Immature natural killer cell (primary cell): ENCODE results near the gene OGFOD1. TPM values are rescaled to one million over a fixed set of nuclear protein-coding genes. Genes with fewer than 3 reads are reported as not detected.

Experiments used
- DNase-seq, 3 donors: peaks; one replicate each; pipeline ENCODE4 v3.0.0; 2022; ENCODE audit warnings: mixed read lengths in 1 of 3
- H3K27ac Mint-ChIP-seq, 6 donors: one replicate each; pipeline ENCODE4 v1.8.0; 2020; ENCODE audit warnings: mixed read lengths in 6 of 6, mild to moderate bottlenecking in 5 of 6, inconsistent platforms in 4 of 6, moderate library complexity in 3 of 6
- H3K27me3 Mint-ChIP-seq, 3 donors: one replicate each; pipeline ENCODE4 v1.8.0; 2020 to 2021; ENCODE audit warnings: low read depth in 3 of 3, mild to moderate bottlenecking in 3 of 3, mixed read lengths in 3 of 3, moderate library complexity in 3 of 3, inconsistent platforms in 1 of 3
- H3K36me3 Mint-ChIP-seq, 3 donors: one replicate each; pipeline ENCODE4 v1.8.0; 2020; ENCODE audit warnings: mixed read lengths in 3 of 3, inconsistent platforms in 2 of 3, mild to moderate bottlenecking in 2 of 3
- H3K4me1 Mint-ChIP-seq, 2 donors: one replicate each; pipeline ENCODE4 v1.8.0; 2020; ENCODE audit warnings: inconsistent platforms in 2 of 2, mild to moderate bottlenecking in 2 of 2, mixed read lengths in 2 of 2, moderate library complexity in 1 of 2
- H3K4me3 Mint-ChIP-seq, 5 donors: one replicate each; pipeline ENCODE4 v1.8.0; 2020; ENCODE audit warnings: mild to moderate bottlenecking in 5 of 5, mixed read lengths in 5 of 5, inconsistent platforms in 3 of 5, moderate library complexity in 3 of 5
- H3K9me3 Mint-ChIP-seq, 6 donors: one replicate each; pipeline ENCODE4 v1.8.0; 2020; ENCODE audit warnings: mild to moderate bottlenecking in 6 of 6, mixed read lengths in 6 of 6, inconsistent platforms in 4 of 6, moderate library complexity in 3 of 6
- polyA plus RNA-seq, 3 donors: library from polyadenylated mRNA; unstranded; fragments of 300-500 nt; fragmentation: Illumina TruSeq; gene quantifications; one replicate each; pipeline ENCODE4 v1.2.3, GENCODE V29; 2021

The OGFOD1 gene
- 10 to 100 TPM; 61.1 to 96.7 (median 80.5) TPM for polyA plus RNA-seq

DNA sequence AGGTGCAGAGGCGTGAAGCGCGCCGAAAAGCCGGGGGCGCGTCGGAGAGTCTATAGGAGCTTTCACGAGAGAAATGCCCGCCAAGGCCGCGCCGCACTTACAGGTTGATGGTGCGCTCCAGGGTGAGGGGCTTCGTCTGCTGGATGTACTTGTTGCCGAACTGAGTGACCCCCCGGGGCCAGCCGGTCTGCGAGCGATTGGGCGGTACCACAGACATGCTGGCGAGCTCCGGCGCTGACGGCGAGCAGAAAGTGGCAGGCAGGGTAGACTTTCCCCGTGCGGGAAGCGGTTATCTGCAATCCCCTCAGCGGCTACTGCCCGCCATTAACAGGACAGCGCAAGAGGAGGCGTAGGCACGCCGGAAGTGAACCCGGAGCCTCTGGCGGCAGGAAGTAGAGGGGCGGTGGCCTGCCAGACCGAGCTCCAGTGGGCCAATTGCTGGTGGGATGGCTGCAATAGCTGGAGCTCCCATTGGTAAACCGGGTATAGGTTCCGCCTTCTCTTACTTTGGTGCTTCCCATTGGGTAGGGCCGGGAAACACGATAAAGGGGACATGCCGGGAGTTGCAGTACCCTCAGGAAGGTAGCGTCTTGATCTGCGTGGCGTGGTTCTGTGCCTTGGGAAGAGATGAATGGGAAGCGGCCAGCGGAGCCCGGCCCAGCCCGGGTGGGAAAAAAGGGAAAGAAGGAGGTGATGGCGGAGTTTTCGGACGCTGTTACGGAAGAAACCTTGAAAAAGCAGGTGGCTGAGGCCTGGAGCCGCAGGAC, at the start of gene OGFOD1, which contains the start of gene NUDT21:
Gene OGFOD1, plus strand, starts transcription at position 569 of the 767 bp plus-strand sequence. Its CDS starts 59 bp downstream, at position 628.
Gene NUDT21, minus strand, starts transcription at position 347 of the 767 bp plus-strand sequence. Its CDS starts 130 bp downstream, at position 217.
- peaks cover 0 to 2% (median 0%) of the 10 kb centered on the region in 3 donors for H3K27me3 Mint-ChIP-seq
- peak; percentile 92 for DNase-seq
- peak within 1 kb of the TSS; percentile 97 to 99 (median 98) for H3K4me3 Mint-ChIP-seq
- H3K9me3 Mint-ChIP-seq = no peaks in the 10 kb centered on the region
- H3K4me1 Mint-ChIP-seq = peaks cover 38 to 62% of the 10 kb centered on the region in 2 donors
- peak within 1 kb of the TSS; percentile 86 to 97 (median 95) for H3K27ac Mint-ChIP-seq
- H3K36me3 Mint-ChIP-seq = peaks cover 14 to 25% (median 17%) of the 10 kb centered on the region in 3 donors

DNA sequence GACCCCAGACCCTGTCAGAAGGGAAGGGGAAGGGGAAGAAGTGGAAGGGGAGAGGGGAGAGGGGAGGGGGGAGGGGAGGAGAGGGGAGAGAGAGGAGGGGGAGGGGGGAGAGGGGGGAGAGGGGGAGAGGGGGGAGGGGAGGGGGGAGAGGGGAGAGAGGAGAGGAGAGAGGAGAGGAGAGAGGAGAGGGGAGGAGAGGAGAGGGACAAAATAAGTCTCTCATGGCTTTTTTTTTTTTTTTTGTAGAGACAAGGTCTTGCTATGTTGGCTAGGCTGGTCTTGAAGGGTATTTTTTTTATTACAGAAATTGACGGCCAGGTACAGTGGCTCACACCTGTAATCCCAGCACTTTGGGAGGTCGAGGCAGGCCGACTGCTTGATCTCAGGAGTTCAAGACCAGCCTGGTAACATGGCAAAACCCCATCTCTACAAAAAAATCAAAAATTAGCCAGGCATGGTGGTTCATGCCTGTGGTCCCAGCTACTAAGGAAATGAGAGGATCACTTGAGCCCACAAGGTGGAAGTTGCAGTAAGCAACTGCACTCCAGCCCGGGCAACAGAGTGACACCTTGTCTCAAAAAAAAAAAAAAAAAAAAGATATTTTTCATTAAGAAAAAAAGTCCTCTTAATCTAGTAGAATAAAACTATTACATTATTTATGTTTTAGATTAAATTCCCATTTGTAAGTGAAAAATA, 45.2 kb upstream of the OGFOD1 start:
- Mint-ChIP-seq H3K4me3 (no peak overlapping the region), H3K27ac (no peak overlapping the region), H3K4me1 (peaks cover 0 to 2% of the 10 kb centered on the region in 2 donors), H3K36me3 (peaks cover 16 to 41% (median 29%) of the 10 kb centered on the region in 3 donors), H3K9me3 (no peaks in the 10 kb centered on the region), H3K27me3 (peaks cover 0 to 2% (median 0%) of the 10 kb centered on the region in 3 donors)
- no peak for DNase-seq

DNA sequence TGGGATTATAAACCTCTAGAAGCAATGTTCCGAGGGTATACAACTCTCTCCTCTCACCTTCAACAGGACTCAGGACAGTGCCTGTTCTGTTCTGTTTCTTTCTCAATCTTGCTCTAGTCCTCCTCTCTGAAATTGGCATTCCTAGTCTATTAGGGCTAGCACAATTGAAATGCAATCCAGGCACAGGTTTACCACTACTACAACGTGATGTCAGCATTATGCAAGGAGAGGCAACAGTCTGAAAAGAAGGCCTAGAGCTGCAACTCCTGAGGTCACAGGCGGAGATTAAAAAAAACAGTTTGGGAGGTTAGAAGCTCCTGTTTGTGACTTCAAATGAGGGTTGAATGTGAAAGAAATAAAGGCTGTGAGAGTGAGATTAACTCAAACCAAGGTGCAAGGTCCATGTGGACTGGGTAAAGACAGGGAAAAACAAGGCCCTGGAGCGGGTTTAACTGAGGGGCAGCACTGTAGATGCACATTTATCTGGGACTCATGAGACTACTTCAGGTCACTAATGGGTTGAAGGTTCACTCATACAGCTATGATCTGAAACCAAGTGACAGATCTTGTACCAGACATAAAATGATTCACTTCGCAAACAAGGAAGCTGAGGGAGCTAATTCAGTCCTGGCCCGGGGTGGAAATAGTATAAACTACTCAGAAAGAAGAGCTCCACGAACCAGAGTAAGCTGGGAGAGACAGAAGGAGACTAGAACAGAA, 42.8 kb upstream of the OGFOD1 start:
- no peak overlapping the region for H3K4me3 Mint-ChIP-seq
- peaks cover 0 to 2% of the 10 kb centered on the region in 2 donors for H3K4me1 Mint-ChIP-seq
- peaks cover 0 to 2% (median 0%) of the 10 kb centered on the region in 3 donors for H3K27me3 Mint-ChIP-seq
- peaks cover 15 to 27% (median 25%) of the 10 kb centered on the region in 3 donors for H3K36me3 Mint-ChIP-seq
- no peak for DNase-seq
- no peaks in the 10 kb centered on the region for H3K9me3 Mint-ChIP-seq
- no peak overlapping the region for H3K27ac Mint-ChIP-seq

DNA sequence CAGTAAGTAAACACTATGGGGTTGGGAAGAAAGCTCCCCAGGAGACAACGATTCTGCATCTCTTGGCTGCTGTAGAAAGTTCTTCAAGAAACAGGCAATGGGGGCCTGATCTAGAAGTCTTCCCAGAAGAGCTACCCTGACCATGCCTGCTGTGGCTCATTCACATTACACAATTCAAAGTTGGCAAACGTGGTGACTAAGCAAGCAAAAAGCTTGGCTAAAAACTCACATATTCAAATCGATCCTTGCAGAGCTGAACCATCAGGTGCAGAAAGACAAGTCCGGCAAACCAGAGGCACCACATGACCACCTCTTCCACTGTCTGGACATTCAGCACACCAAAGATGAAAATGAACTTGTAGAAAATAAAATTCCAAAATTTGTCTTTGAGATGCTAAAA, 42.2 kb upstream of the OGFOD1 start:
- Mint-ChIP-seq H3K4me1 (peaks cover 0 to 2% of the 10 kb centered on the region in 2 donors), H3K27ac (no peak overlapping the region), H3K4me3 (no peak overlapping the region), H3K36me3 (peaks cover 15 to 28% (median 26%) of the 10 kb centered on the region in 3 donors), H3K27me3 (peaks cover 0 to 2% (median 0%) of the 10 kb centered on the region in 3 donors), H3K9me3 (no peaks in the 10 kb centered on the region)
- DNase-seq = no peak

DNA sequence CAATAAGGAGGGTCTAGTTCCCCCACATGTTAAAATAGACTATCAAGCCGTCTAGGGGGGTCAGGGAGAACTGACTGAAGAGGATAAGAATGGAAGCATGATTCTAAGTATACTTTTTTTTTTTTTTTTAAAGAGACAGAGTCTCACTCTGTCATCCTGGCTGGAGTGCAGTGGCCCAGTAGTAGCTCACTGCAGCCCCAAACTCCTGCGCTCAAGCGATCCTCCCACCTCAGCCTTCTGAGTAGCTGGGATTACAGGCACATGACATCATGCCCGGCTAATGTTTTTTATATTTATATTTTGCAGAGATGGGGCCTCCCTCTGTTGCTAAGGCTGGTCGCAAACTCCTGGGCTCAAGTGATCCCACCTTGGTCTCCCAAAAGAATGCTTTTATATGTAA, 40.2 kb upstream of the OGFOD1 start:
- Mint-ChIP-seq H3K4me1 (peaks cover 3 to 14% of the 10 kb centered on the region in 2 donors), H3K27ac (no peak overlapping the region), H3K4me3 (no peak overlapping the region), H3K27me3 (peaks cover 0 to 2% (median 0%) of the 10 kb centered on the region in 3 donors), H3K9me3 (no peaks in the 10 kb centered on the region), H3K36me3 (peaks cover 15 to 22% (median 16%) of the 10 kb centered on the region in 3 donors)
- DNase-seq = no peak

DNA sequence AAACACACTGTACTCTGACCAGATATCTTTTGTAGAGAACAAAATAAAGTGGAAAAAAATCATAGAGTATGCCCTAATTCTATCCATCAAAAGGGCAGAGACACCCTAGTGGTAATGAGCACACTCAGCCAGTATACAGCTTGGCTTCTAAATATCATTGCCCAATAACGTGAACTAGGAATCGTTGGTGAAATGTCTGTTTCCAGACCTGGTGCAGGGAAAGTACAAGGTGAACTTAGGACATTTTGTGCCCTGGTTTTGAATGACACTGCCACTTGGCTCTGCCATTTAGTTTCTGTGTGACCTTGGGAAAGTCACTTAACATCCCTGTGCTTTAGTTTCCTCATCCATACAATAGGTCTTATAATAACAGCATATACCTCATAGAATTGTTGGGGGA, 39.7 kb upstream of the OGFOD1 start:
- peaks cover 15 to 22% (median 16%) of the 10 kb centered on the region in 3 donors for H3K36me3 Mint-ChIP-seq
- H3K9me3 Mint-ChIP-seq = no peaks in the 10 kb centered on the region
- no peak overlapping the region for H3K4me3 Mint-ChIP-seq
- H3K27ac Mint-ChIP-seq = no peak overlapping the region
- peaks cover 0 to 2% (median 0%) of the 10 kb centered on the region in 3 donors for H3K27me3 Mint-ChIP-seq
- DNase-seq = no peak
- H3K4me1 Mint-ChIP-seq = peaks cover 4 to 16% of the 10 kb centered on the region in 2 donors

DNA sequence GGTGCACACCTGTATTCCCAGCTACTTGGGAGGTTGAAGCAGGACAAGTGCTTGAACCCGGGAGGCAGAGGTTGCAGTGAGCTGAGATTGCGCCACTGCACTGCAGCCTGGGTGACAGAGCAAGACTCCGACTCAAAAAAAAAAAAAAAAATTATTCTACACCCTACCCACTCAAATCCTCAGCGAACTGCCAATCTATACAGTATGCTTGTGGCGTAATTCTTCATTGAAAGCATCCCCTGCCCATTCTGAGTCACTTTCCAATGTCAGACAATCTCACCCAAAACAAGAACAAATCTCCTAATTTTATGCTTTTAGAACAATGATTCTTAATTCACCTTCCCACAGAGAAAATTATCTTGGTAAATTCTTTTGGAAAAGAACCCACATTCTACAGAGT, 38.0 kb upstream of the OGFOD1 start:
- Mint-ChIP-seq H3K27me3 (peaks cover 0 to 2% (median 0%) of the 10 kb centered on the region in 3 donors), H3K27ac (no peak overlapping the region), H3K4me1 (peaks cover 4 to 16% of the 10 kb centered on the region in 2 donors), H3K9me3 (no peaks in the 10 kb centered on the region), H3K36me3 (peaks cover 12 to 19% (median 14%) of the 10 kb centered on the region in 3 donors), H3K4me3 (no peak overlapping the region)
- no peak for DNase-seq

DNA sequence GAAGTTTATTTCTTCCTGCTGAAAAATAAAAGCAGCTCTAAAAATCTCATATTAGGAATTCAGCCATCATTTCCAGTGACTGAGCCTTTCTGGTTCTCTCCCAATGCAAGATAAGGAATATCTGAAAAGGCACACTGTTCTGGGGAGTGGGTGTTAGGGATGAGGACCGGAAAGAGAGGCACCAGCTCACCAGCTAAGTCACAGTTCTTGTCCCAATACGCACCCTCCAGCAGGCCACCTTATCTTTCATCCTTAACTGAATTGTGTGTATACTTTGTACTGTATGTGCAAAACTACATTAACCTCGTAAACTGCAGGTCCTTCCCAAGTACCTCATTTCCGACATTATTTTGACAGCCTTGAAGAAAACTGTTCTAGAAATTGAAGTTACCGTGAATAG, 37.0 kb upstream of the OGFOD1 start:
- H3K36me3 Mint-ChIP-seq = peaks cover 3 to 13% (median 5%) of the 10 kb centered on the region in 3 donors
- no peak overlapping the region for H3K27ac Mint-ChIP-seq
- H3K4me3 Mint-ChIP-seq = no peak overlapping the region
- H3K4me1 Mint-ChIP-seq = peaks cover 4 to 16% of the 10 kb centered on the region in 2 donors
- peaks cover 0 to 2% (median 0%) of the 10 kb centered on the region in 3 donors for H3K27me3 Mint-ChIP-seq
- no peak for DNase-seq
- no peaks in the 10 kb centered on the region for H3K9me3 Mint-ChIP-seq

DNA sequence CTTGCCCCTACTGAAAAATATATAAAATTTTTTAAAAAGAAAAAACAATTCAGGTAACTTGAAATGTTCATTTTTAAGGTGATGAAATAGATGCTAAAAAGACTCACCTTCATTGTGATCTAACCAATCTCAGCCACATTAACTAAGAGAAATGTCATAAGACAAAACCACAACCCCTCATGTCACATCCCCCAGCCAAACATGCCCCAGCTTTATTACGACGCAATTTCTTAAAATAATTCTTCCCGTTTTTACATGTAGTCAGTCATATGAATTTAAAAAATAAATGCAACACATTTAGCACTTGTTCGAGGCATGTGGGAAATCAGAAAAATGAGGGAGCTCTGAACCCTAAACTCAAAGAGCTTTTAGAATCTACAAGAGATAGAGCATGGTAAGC, 35.5 kb upstream of the OGFOD1 start:
- no peak for DNase-seq
- peaks cover 2 to 11% (median 4%) of the 10 kb centered on the region in 3 donors for H3K36me3 Mint-ChIP-seq
- peaks cover 8 to 24% of the 10 kb centered on the region in 2 donors for H3K4me1 Mint-ChIP-seq
- peaks cover 0 to 1% (median 0%) of the 10 kb centered on the region in 3 donors for H3K27me3 Mint-ChIP-seq
- no peak overlapping the region for H3K4me3 Mint-ChIP-seq
- H3K9me3 Mint-ChIP-seq = no peaks in the 10 kb centered on the region
- peak overlapping the region in 1 of 6 donors; percentile 3 for H3K27ac Mint-ChIP-seq

DNA sequence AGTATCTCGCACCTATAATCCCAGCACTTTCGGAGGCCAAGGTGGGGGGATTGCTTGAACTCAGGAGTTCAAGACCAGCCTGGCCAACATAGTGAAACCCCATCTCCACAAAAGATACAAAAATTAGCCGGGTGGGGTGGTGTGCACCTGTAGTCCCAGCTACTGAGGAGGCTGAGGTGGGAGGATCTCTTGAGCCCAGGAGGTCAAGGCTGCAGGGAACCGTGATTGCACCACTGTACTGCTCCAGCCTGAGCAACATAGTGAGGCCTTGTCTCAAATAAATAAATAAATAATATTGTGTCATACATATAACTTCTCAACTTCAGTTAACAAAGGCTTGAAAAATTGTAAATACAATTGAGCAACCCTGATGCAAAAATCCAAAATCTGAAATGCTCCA, 34.2 kb upstream of the OGFOD1 start:
- DNase-seq = no peak
- no peak overlapping the region for H3K4me3 Mint-ChIP-seq
- no peaks in the 10 kb centered on the region for H3K9me3 Mint-ChIP-seq
- no peaks in the 10 kb centered on the region for H3K27me3 Mint-ChIP-seq
- H3K36me3 Mint-ChIP-seq = peaks cover 2 to 4% (median 4%) of the 10 kb centered on the region in 3 donors
- H3K4me1 Mint-ChIP-seq = peaks cover 11 to 29% of the 10 kb centered on the region in 2 donors
- no peak overlapping the region for H3K27ac Mint-ChIP-seq

DNA sequence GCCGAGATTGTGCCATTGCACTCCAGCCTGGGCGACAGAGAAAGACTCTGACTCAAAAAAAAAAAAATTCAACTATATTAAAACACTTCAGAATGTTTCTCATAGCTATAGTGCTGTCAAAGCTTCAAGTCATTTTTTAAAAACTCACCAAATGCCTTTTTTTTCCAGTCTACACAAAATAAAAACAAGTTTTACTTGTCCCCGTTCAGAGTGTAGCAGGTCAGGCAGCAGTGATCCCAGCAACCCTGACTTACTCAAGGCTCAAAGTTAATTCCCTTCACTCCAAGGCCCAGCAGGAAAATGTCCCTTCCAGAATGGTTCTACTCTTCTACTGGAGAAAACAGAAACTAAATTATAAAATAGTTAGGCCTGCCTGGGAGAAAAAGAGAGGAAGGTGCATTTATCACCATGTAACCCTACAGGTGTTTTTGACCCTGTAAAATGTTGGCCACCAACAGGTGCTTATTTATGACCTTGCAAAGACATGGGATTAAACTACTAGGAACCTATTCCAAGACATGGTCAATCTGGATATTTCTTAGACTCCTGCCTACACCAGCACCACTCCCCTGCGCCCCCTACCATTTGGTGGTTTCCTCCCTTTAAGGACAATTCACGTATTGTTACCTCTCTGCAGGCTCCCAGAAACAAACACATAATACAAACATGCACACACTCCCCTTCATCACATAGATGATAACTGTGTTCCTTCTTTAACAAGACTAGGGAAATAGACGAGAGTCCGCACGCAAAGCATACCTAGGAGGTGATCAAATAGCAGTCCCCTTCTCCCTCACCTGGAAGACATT, 31.4 kb upstream of the OGFOD1 start:
- Mint-ChIP-seq H3K4me1 (peaks cover 31 to 52% of the 10 kb centered on the region in 2 donors), H3K4me3 (no peak overlapping the region), H3K27me3 (peaks cover 3 to 5% (median 3%) of the 10 kb centered on the region in 3 donors), H3K36me3 (no peaks in the 10 kb centered on the region), H3K27ac (peak overlapping the region in 2 of 6 donors; percentile 36 to 38), H3K9me3 (no peaks in the 10 kb centered on the region)
- no peak for DNase-seq

DNA sequence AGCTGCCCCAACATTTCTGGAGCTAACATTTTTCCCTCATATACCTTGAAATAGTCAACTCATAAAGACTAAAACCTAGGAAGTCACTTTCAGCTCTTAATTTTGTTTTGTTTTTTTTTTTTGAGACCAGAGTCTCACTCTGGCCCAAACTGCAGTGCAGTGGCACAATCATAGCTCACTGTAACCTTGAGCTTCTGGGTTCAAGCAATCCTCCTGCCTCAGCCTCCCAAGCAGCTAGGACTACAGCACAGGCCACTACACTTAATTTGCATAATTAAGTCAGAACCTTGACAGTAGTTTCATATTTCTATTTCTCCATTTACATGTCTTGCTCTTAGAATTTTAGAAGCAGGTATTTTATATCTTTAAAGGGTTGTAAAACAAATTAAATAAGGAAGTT, 30.7 kb upstream of the OGFOD1 start:
- peaks cover 3 to 5% (median 3%) of the 10 kb centered on the region in 3 donors for H3K27me3 Mint-ChIP-seq
- H3K4me1 Mint-ChIP-seq = peaks cover 31 to 46% of the 10 kb centered on the region in 2 donors

DNA sequence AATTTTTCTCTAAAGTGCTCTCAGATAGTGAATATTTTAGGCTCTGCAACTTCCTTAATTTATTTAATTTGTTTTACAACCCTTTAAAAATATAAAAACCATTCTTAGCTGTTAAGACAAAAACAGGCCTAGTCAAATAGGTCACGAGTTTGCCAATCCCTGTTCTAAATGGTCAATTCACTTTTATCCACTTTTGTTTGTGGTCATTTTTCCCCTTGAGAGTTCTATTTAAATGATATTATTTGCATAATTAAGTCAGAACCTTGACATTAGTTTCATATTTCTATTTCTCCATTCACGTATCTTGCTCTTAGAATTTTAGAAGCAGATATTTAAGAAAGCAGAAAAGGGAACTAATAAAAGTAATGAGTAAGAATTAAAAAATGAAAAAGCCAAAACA, 30.0 kb upstream of the OGFOD1 start:
- Mint-ChIP-seq H3K27ac (no peak overlapping the region), H3K4me1 (peaks cover 31 to 44% of the 10 kb centered on the region in 2 donors)

More for the DNA sequence above, 30.7 kb upstream of the OGFOD1 start:
- Mint-ChIP-seq H3K27ac (peak overlapping the region in 1 of 6 donors; percentile 38), H3K9me3 (no peaks in the 10 kb centered on the region), H3K36me3 (no peaks in the 10 kb centered on the region), H3K4me3 (no peak overlapping the region)
- DNase-seq = no peak

More for the DNA sequence above, 30.0 kb upstream of the OGFOD1 start:
- Mint-ChIP-seq H3K9me3 (no peaks in the 10 kb centered on the region), H3K36me3 (no peaks in the 10 kb centered on the region), H3K27me3 (peaks cover 3 to 5% (median 3%) of the 10 kb centered on the region in 3 donors), H3K4me3 (no peak overlapping the region)
- DNase-seq = no peak
